ENCODE measurements around the gene CDC42BPB.
A peak's percentile ranks its signal among the peaks of the same experiment; 100 is the strongest.

Gene CDC42BPB

GRCh38 chr14:102964152-102964730, 93.1 kb downstream of the CDC42BPB start:
- DNase-seq, result no peak

- no peak for DNase-seq
Measured at GRCh38 chr14:102962111-102962627, 95.2 kb downstream of the CDC42BPB start.

GRCh38 chr14:102958461-102958860, 98.9 kb downstream of the CDC42BPB start:
- DNase-seq, result no peak

- no peak for DNase-seq
Measured at GRCh38 chr14:102957222-102957621, 100.1 kb downstream of the CDC42BPB start.

- DNase-seq, result no peak
Measured at GRCh38 chr14:102955636-102956408, 101.5 kb downstream of the CDC42BPB start.

GRCh38 chr14:102954081-102954789, 103.1 kb downstream of the CDC42BPB start:
- no peak for DNase-seq

GRCh38 chr14:102953100-102953499, 104.2 kb downstream of the CDC42BPB start:
- DNase-seq, result no peak

- no peak for DNase-seq
Measured at GRCh38 chr14:102952276-102952675, 105.1 kb downstream of the CDC42BPB start.

GRCh38 chr14:102951799-102952198, 105.5 kb downstream of the CDC42BPB start:
- DNase-seq, result no peak

- no peak for DNase-seq
Measured at GRCh38 chr14:102951034-102951433, 106.3 kb downstream of the CDC42BPB start.

GRCh38 chr14:102949801-102950451, 107.4 kb downstream of the CDC42BPB start:
- no peak for DNase-seq

GRCh38 chr14:102949062-102949800, 108.1 kb downstream of the CDC42BPB start:
- peak; percentile 63 for DNase-seq

GRCh38 chr14:102948698-102949061, 108.7 kb downstream of the CDC42BPB start:
- DNase-seq, result no peak

GRCh38 chr14:102947321-102948103, 109.8 kb downstream of the CDC42BPB start:
- DNase-seq, result no peak

- DNase-seq, result no peak
Measured at GRCh38 chr14:102945346-102946130, 111.8 kb downstream of the CDC42BPB start.

- no peak for DNase-seq
Measured at GRCh38 chr14:102944448-102945330, 112.7 kb downstream of the CDC42BPB start.

GRCh38 chr14:102943979-102944378, 113.4 kb downstream of the CDC42BPB start:
- DNase-seq, result no peak

- DNase-seq, result no peak
Measured at GRCh38 chr14:102943454-102943853, 113.9 kb downstream of the CDC42BPB start.

- no peak for DNase-seq
Measured at GRCh38 chr14:102942069-102942468, 115.3 kb downstream of the CDC42BPB start.

Data from activated CD8-positive, alpha-beta memory T cell treated with anti-CD3 and anti-CD28 coated beads, Interleukin-2, amount 50 U/mL, for 48 hours (primary cell).